Natural killer cell (primary cell): Measurements from ENCODE around the gene PLPP6. TPM values are rescaled to one million over a fixed set of nuclear protein-coding genes. Genes with fewer than 3 reads are reported as not detected.

Experiments used
- ATAC-seq, 3 donors: fragments of 150-1000 bp in 2 of 3; fragments of 200-7000 bp in 1 of 3; cut with Tn5 transposase; 1 replicate in 1 of 3; 2 replicates in 2 of 3; pipeline ENCODE4 v1.10.0; 2021; ENCODE audit warnings: mild to moderate bottlenecking in 2 of 3, moderate library complexity in 2 of 3
- DNase-seq, 2 donors: peaks; one replicate each; pipeline versions ENCODE4 v3.0.0 to v3.0.0-alpha.2; 2013 to 2021; ENCODE audit warnings: mixed read lengths in 1 of 2
- H3K27ac ChIP-seq: one replicate; pipeline ENCODE4 v1.5.1; 2013; ENCODE audit warnings: mild to moderate bottlenecking, low read length
- H3K27me3 ChIP-seq: one replicate; pipeline ENCODE4 v1.6.1; 2013; ENCODE audit warnings: low read length; ENCODE audit not compliant: control insufficient read depth, insufficient read depth
- H3K36me3 ChIP-seq: one replicate; pipeline ENCODE4 v1.6.1; 2013; ENCODE audit warnings: low read length; ENCODE audit not compliant: control insufficient read depth, insufficient read depth
- H3K4me1 ChIP-seq: one replicate; pipeline ENCODE4 v1.6.1; 2013; ENCODE audit warnings: low read length; ENCODE audit not compliant: control insufficient read depth, insufficient read depth
- H3K4me3 ChIP-seq: one replicate; pipeline ENCODE4 v1.5.1; 2013; ENCODE audit warnings: low read length
- H3K9me3 ChIP-seq: one replicate; pipeline ENCODE4 v1.6.1; 2013; ENCODE audit warnings: low read length; ENCODE audit not compliant: control insufficient read depth, insufficient read depth
- H3K27ac Mint-ChIP-seq, 2 donors: one replicate each; pipeline ENCODE4 v1.8.0; 2022; ENCODE audit warnings: mild to moderate bottlenecking in 2 of 2, mixed read lengths in 2 of 2, moderate library complexity in 1 of 2
- H3K27me3 Mint-ChIP-seq, 2 donors: one replicate each; pipeline ENCODE4 v1.8.0; 2022; ENCODE audit warnings: low read depth in 2 of 2, mixed read lengths in 2 of 2
- H3K36me3 Mint-ChIP-seq: one replicate; pipeline ENCODE4 v1.8.0; 2022; ENCODE audit warnings: mixed read lengths
- H3K4me1 Mint-ChIP-seq, 2 donors: one replicate each; pipeline ENCODE4 v1.8.0; 2022; ENCODE audit warnings: mixed read lengths in 2 of 2
- H3K4me3 Mint-ChIP-seq: one replicate; pipeline ENCODE4 v1.8.0; 2022; ENCODE audit warnings: mild to moderate bottlenecking, moderate library complexity, mixed read lengths
- H3K9me3 Mint-ChIP-seq, 2 donors: one replicate each; pipeline ENCODE4 v1.8.0; 2022; ENCODE audit warnings: mixed read lengths in 2 of 2
- CTCF ChIP-seq: fragments of 200-600 bp; IDR thresholded peaks from one replicate; pipeline ENCODE4 v1.8.0; 2022; ENCODE audit warnings: antibody characterized with exemption
- WGBS: methylation state at CpG from one replicate; pipeline ENCODE4 v1.1.7; 2013; ENCODE audit warnings: missing lambda C conversion rate; ENCODE audit not compliant: insufficient coverage; 5-methylcytosine and 5-hydroxymethylcytosine counted together
- intact Hi-C: fragments of 100-400 bp; cut with micrococcal nuclease; formaldehyde crosslinking; loops from one replicate; pipeline ENCODE4 v1.14.2; 2022
- total RNA-seq, 4 donors: library from RNA; stranded (reverse); fragments of 120-200 nt in 1 of 4; gene quantifications; one replicate each; pipeline versions ENCODE4 v1.2.3 to v1.2.4, GENCODE V29; 2013 to 2022

The PLPP6 gene
- total RNA-seq, 3 donors from 2014 or later (not counting 1 experiment from before 2014, with no cell fraction given), result 3.7 to 5.6 (median 3.8) TPM

- Histone ChIP-seq H3K27ac (no peak overlapping the region), H3K27me3 (peaks cover 10% of the 10 kb centered on the region), H3K9me3 (no peaks in the 10 kb centered on the region), H3K4me3 (no peak overlapping the region), H3K4me1 (no peaks in the 10 kb centered on the region), H3K36me3 (no peaks in the 10 kb centered on the region)
- ATAC-seq, result no peak
- intact Hi-C loops, result loop anchor here (10.0 kb wide), 1 partner anchor 1147 kb away; the partner anchor contains the start of gene RFX3
- no peak overlapping the region for H3K4me3 Mint-ChIP-seq
- H3K4me1 Mint-ChIP-seq, result peaks cover 2 to 3% of the 10 kb centered on the region in 2 donors
- WGBS, result 100% methylated on average over 1 of the region's 1 CpG
- DNase-seq, result no peak
- no peak overlapping the region for H3K27ac Mint-ChIP-seq
- peaks cover 6 to 16% of the 10 kb centered on the region in 2 donors for H3K27me3 Mint-ChIP-seq
- no peaks in the 10 kb centered on the region for H3K36me3 Mint-ChIP-seq
- no peaks in the 10 kb centered on the region for H3K9me3 Mint-ChIP-seq
- no peak for TF ChIP-seq CTCF
Measured at GRCh38 chr9:4671737-4672136, 9.6 kb downstream of the PLPP6 start.

- no peaks in the 10 kb centered on the region for H3K9me3 Mint-ChIP-seq
- Histone ChIP-seq H3K4me1 (no peaks in the 10 kb centered on the region), H3K27ac (no peak overlapping the region), H3K9me3 (no peaks in the 10 kb centered on the region), H3K27me3 (peaks cover 3% of the 10 kb centered on the region), H3K4me3 (no peak overlapping the region), H3K36me3 (no peaks in the 10 kb centered on the region)
- DNase-seq, result no peak
- H3K36me3 Mint-ChIP-seq, result no peaks in the 10 kb centered on the region
- TF ChIP-seq CTCF, result no peak
- peaks cover 0 to 5% of the 10 kb centered on the region in 2 donors for H3K27me3 Mint-ChIP-seq
- H3K27ac Mint-ChIP-seq, result no peak overlapping the region
- no peak for ATAC-seq
- H3K4me3 Mint-ChIP-seq, result no peak overlapping the region
- intact Hi-C loops, result loop anchor here (10.0 kb wide), 1 partner anchor 1150 kb away; the partner anchor contains the start of gene RFX3
- no peaks in the 10 kb centered on the region for H3K4me1 Mint-ChIP-seq
Measured at GRCh38 chr9:4674783-4675182, 12.7 kb downstream of the PLPP6 start.

GRCh38 chr9:4677392-4677791 lies 15.3 kb downstream of the PLPP6 start:
- Mint-ChIP-seq H3K27me3 (peaks cover 0 to 5% of the 10 kb centered on the region in 2 donors), H3K4me1 (no peaks in the 10 kb centered on the region), H3K27ac (no peak overlapping the region), H3K36me3 (no peaks in the 10 kb centered on the region), H3K9me3 (no peaks in the 10 kb centered on the region), H3K4me3 (no peak overlapping the region)
- H3K9me3 ChIP-seq, result no peaks in the 10 kb centered on the region
- 97% methylated on average over 3 of the region's 3 CpGs for WGBS
- peaks cover 8% of the 10 kb centered on the region for H3K4me1 ChIP-seq
- no peak overlapping the region for H3K27ac ChIP-seq
- ATAC-seq, result no peak
- no peaks in the 10 kb centered on the region for H3K36me3 ChIP-seq
- no peak overlapping the region for H3K4me3 ChIP-seq
- no peak for TF ChIP-seq CTCF
- DNase-seq, result no peak
- intact Hi-C loops, result loop anchor here (10.0 kb wide), 1 partner anchor 1153 kb away; the partner anchor contains the start of gene RFX3
- H3K27me3 ChIP-seq, result no peaks in the 10 kb centered on the region
